Osteocyte (in vitro differentiated cells): Measurements from ENCODE around the gene RRAD. TPM values are rescaled to one million over a fixed set of nuclear protein-coding genes. Genes with fewer than 3 reads are reported as not detected.

Experiments used
- DNase-seq: peaks from one replicate; pipeline ENCODE4 v3.0.0; 2021; ENCODE audit warnings: mixed read lengths; ENCODE audit not compliant: unreplicated experiment; ENCODE audit errors: extremely low spot score
- H3K27ac Mint-ChIP-seq: one replicate; pipeline ENCODE4 v1.8.0; 2021; ENCODE audit warnings: mild to moderate bottlenecking, mixed read lengths; ENCODE audit not compliant: unreplicated experiment
- H3K27me3 Mint-ChIP-seq: one replicate; pipeline ENCODE4 v1.8.0; 2021; ENCODE audit warnings: mixed read lengths; ENCODE audit not compliant: unreplicated experiment
- H3K36me3 Mint-ChIP-seq: one replicate; pipeline ENCODE4 v1.8.0; 2021; ENCODE audit warnings: mixed read lengths; ENCODE audit not compliant: unreplicated experiment
- H3K4me1 Mint-ChIP-seq: one replicate; pipeline ENCODE4 v1.8.0; 2021; ENCODE audit warnings: mixed read lengths; ENCODE audit not compliant: unreplicated experiment
- H3K4me3 Mint-ChIP-seq: one replicate; pipeline ENCODE4 v1.8.0; 2021; ENCODE audit warnings: mild to moderate bottlenecking, moderate library complexity, mixed read lengths; ENCODE audit not compliant: unreplicated experiment
- H3K9me3 Mint-ChIP-seq: one replicate; pipeline ENCODE4 v1.8.0; 2021; ENCODE audit warnings: mixed read lengths; ENCODE audit not compliant: unreplicated experiment
- total RNA-seq: library from RNA; stranded (reverse); gene quantifications from 2 replicates; pipeline ENCODE4 v1.2.1, GENCODE V29; 2021
- TF ChIP-seq, protein P1 (sequence below): fragments of 200-600 bp; sonication (generic); IDR thresholded peaks from 2 replicates; pipeline ENCODE4 v1.5.0; 2021; ENCODE audit warnings: antibody characterized with exemption, mild to moderate bottlenecking, moderate library complexity

RRAD gene
- total RNA-seq, 1 donor from 2014 or later = 0.89 TPM

DNA sequence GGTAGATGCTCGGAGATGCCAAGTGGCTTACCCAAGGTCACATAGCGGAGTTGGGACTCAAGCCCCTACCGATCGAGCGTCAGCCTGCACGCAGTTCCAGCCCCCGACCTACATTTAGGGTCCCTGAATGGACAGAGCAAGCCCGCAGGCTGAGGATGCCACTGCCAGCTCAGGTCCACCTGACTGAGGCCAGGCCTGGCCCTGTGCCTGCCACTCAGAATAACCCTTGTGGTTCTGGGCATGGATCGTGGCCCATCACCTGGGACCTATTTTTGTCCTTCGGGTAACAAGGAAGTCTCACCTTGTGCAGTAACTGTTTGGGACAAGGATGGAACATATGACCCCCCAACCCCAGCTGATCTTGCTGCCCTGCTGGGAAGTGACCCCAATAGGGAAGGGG lies 23.7 kb downstream of the RRAD start:
- peaks cover 17% of the 10 kb centered on the region for H3K4me1 Mint-ChIP-seq
- DNase-seq = no peak
- TF ChIP-seq, protein P1, sequence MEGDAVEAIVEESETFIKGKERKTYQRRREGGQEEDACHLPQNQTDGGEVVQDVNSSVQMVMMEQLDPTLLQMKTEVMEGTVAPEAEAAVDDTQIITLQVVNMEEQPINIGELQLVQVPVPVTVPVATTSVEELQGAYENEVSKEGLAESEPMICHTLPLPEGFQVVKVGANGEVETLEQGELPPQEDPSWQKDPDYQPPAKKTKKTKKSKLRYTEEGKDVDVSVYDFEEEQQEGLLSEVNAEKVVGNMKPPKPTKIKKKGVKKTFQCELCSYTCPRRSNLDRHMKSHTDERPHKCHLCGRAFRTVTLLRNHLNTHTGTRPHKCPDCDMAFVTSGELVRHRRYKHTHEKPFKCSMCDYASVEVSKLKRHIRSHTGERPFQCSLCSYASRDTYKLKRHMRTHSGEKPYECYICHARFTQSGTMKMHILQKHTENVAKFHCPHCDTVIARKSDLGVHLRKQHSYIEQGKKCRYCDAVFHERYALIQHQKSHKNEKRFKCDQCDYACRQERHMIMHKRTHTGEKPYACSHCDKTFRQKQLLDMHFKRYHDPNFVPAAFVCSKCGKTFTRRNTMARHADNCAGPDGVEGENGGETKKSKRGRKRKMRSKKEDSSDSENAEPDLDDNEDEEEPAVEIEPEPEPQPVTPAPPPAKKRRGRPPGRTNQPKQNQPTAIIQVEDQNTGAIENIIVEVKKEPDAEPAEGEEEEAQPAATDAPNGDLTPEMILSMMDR = no peak
- peaks cover 2% of the 10 kb centered on the region for H3K27me3 Mint-ChIP-seq
- H3K4me3 Mint-ChIP-seq = no peak overlapping the region
- H3K9me3 Mint-ChIP-seq = no peaks in the 10 kb centered on the region
- H3K36me3 Mint-ChIP-seq = no peaks in the 10 kb centered on the region
- no peak overlapping the region for H3K27ac Mint-ChIP-seq

DNA sequence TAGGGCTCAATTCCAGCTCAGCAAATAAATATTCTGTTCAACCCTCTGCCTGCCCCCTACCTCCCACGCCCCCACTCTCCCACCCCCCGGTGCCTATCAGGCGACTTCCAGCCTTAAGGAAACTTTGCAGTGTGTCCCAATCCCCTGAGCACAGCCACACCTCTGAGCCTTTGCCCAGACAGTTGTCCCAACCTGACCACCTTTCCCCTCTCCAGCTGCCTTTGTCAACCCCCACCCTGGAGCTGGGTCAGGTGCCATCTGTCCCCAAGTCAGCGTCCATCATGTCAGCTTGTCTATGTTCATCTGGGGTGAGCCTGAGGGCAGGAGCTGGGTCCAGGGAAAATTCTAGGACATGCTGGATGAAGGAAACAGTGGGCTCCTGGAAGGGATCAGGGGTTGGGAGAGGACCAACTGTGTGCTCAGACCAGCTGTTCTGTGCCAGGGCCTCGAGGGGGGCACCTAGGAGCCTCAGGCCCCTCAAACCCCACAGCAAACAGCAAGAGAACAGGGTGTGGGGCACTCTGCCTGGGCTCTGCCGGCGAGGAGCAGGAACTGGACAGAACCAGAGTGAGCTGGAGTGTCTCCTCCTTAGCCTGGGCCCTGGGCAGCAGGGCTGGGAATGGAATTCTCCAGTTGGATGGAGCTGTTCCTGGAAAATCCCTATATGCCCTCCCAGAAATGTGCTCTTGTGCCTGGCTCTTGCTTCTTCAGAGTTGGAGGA lies 24.5 kb downstream of the RRAD start:
- DNase-seq = no peak
- Mint-ChIP-seq H3K9me3 (no peaks in the 10 kb centered on the region), H3K27ac (no peak overlapping the region), H3K4me1 (peaks cover 17% of the 10 kb centered on the region), H3K27me3 (no peaks in the 10 kb centered on the region), H3K4me3 (no peak overlapping the region), H3K36me3 (no peaks in the 10 kb centered on the region)
- TF ChIP-seq, protein P1 = no peak

DNA sequence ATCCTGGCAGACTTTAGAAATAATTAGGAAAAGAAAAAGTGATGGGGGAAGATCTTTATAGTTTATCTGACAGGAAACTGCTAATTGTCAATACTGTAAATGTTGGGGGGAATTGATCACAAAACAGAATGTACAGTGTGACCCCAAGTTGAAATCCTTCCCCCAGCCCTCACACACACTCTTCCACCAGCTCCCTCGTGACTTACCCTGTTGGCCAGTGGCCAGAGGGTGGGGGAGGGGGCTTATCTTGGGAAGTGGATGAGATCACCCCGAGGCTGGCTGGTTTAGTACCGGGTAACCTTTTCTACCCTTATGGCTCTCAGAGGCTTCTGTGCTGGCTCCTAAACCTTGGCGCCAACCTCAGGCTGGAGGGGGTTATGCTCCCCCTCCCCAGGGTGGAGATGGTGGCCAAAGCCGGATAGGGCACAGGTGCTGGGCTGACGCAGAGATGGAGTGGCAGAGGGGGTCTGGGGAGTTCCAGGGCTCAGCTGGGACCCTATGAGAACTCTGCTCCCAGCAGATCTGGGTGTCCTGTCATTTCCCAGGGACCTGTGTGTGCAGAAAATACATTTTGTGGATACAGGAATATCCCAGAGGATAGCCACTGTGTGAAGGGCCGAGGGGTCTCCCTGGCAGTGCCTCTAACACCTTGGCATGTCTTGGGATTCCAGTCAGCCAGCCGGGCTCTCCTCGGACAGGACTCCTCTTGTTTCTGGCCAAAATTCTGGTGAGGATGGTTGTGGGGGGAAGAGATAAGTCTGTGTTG lies 25.2 kb downstream of the RRAD start:
- H3K27me3 Mint-ChIP-seq = no peaks in the 10 kb centered on the region
- H3K27ac Mint-ChIP-seq = peak overlapping the region; percentile 52
- H3K36me3 Mint-ChIP-seq = no peaks in the 10 kb centered on the region
- no peak overlapping the region for H3K4me3 Mint-ChIP-seq
- no peaks in the 10 kb centered on the region for H3K9me3 Mint-ChIP-seq
- peaks cover 16% of the 10 kb centered on the region for H3K4me1 Mint-ChIP-seq
- no peak for DNase-seq
- TF ChIP-seq, protein P1 = no peak

DNA sequence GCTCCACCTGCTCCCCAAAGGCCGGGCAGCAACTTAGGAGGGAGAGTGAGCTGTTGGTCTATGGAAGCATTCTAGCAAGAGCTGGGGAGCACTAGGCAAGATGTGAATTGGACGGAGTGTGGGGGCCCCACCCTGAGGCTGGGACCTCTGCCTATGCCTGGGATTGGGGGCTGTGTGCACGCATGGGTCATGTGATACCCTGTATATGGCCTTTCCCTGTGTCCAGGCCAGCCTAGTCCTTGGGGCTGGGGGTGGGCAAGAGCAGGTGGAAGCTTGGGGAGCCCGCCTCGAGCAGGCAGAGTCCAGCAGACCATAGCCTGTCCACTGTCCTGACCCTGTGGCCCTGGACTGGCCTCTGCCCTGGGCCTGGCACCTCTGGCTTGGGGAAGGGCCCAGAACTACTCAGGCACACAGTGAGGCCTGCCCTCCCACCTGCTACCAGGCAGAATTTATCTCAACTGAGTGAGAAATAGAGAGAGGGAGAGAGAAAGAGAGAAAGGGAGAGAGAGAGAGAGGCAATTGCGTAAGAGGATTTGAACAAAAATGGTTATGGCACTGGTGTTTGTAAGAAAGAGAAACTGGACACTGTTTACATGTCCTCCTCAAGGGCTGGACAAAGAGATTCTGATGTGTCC lies 25.9 kb downstream of the RRAD start:
- TF ChIP-seq, protein P1 = no peak
- no peaks in the 10 kb centered on the region for H3K27me3 Mint-ChIP-seq
- H3K36me3 Mint-ChIP-seq = no peaks in the 10 kb centered on the region
- no peak overlapping the region for H3K4me3 Mint-ChIP-seq
- DNase-seq = no peak
- H3K4me1 Mint-ChIP-seq = peaks cover 12% of the 10 kb centered on the region
- peak overlapping the region; percentile 52 for H3K27ac Mint-ChIP-seq
- no peaks in the 10 kb centered on the region for H3K9me3 Mint-ChIP-seq

DNA sequence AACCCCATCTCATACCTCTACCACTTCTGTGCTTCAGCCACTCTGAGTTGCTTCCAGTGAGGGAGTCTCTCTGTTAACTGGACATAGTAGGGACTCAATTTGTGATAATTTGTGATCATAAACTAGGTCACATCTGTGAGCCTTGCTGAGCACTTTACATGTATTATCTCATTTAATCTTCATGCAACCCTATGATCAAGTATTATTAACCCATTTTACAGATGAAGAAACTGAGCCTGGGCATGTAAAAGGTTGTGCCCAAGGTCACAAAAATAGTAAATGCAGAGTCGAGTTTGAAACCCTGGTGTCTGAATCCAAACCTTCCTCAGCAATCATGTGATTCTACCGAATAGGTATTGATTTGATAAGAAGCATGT lies 26.4 kb downstream of the RRAD start:
- DNase-seq = no peak
- TF ChIP-seq, protein P1 = no peak
- H3K9me3 Mint-ChIP-seq = no peaks in the 10 kb centered on the region
- H3K27ac Mint-ChIP-seq = no peak overlapping the region
- H3K4me3 Mint-ChIP-seq = no peak overlapping the region
- no peaks in the 10 kb centered on the region for H3K36me3 Mint-ChIP-seq
- no peaks in the 10 kb centered on the region for H3K27me3 Mint-ChIP-seq
- peaks cover 12% of the 10 kb centered on the region for H3K4me1 Mint-ChIP-seq
